OCI-LY1 (cell line): Measurements from ENCODE around the gene STAC3.

Source experiments
- H2AFZ ChIP-seq: fragments of 200-600 bp; sonication (generic), shearing (Covaris generic); 2 replicates; pipeline ENCODE4 v1.6.0; 2014; ENCODE audit warnings: antibody characterized with exemption, mild to moderate bottlenecking, low read length
- H3F3A ChIP-seq: fragments of 200-600 bp; sonication (generic), shearing (Covaris generic); 2 replicates; pipeline ENCODE4 v1.6.0; 2014; ENCODE audit warnings: mild to moderate bottlenecking, antibody characterized with exemption, low read length, moderate library complexity; ENCODE audit not compliant: insufficient read depth
- H3K27ac ChIP-seq: fragments of 200-600 bp; sonication (generic); 2 replicates; pipeline ENCODE4 v1.5.1; 2014; ENCODE audit warnings: low read length, mixed run types, mild to moderate bottlenecking, low read depth; ENCODE audit not compliant: poor library complexity, severe bottlenecking
- H3K27me3 ChIP-seq: fragments of 200-600 bp; sonication (generic); 2 replicates; pipeline ENCODE4 v1.6.0; 2014; ENCODE audit warnings: antibody characterized with exemption, mild to moderate bottlenecking, low read length, moderate library complexity; ENCODE audit not compliant: insufficient read depth
- H3K36me3 ChIP-seq: fragments of 200-600 bp; sonication (generic); 2 replicates; pipeline ENCODE4 v1.6.1; 2014; ENCODE audit warnings: mild to moderate bottlenecking, antibody characterized with exemption, low read length, moderate library complexity, mixed read lengths; ENCODE audit not compliant: insufficient read depth
- H3K4me1 ChIP-seq: fragments of 200-600 bp; sonication (generic); 2 replicates; pipeline ENCODE4 v1.5.1; 2014; ENCODE audit warnings: mild to moderate bottlenecking, low read length, moderate library complexity; ENCODE audit not compliant: insufficient read depth, severe bottlenecking
- H3K4me2 ChIP-seq: fragments of 200-600 bp; sonication (generic), shearing (Covaris generic); 2 replicates; pipeline ENCODE4 v1.6.1; 2014; ENCODE audit warnings: low read length
- H3K4me3 ChIP-seq: fragments of 200-600 bp; sonication (generic); 2 replicates; pipeline ENCODE4 v1.5.1; 2014; ENCODE audit warnings: low read length, low read depth, mild to moderate bottlenecking, mixed read lengths; ENCODE audit not compliant: poor library complexity, severe bottlenecking
- H3K79me2 ChIP-seq: fragments of 200-600 bp; shearing (Covaris generic); 2 replicates; pipeline ENCODE4 v1.6.1; 2016; ENCODE audit warnings: mixed run types, low read length, mixed read lengths; ENCODE audit not compliant: insufficient read depth
- H3K9ac ChIP-seq: fragments of 200-600 bp; sonication (generic), shearing (Covaris generic); 2 replicates; pipeline ENCODE4 v1.6.1; 2014; ENCODE audit warnings: mild to moderate bottlenecking, low read length, mixed read lengths
- H3K9me2 ChIP-seq: fragments of 200-600 bp; sonication (generic), shearing (Covaris generic); 2 replicates; pipeline ENCODE4 v1.6.1; 2014; ENCODE audit warnings: low read depth, mild to moderate bottlenecking, low read length, mixed read lengths
- H3K9me3 ChIP-seq: fragments of 200-600 bp; shearing (Covaris generic); 2 replicates; pipeline ENCODE4 v1.6.1; 2014; ENCODE audit warnings: low read length, mixed read lengths
- H4K20me1 ChIP-seq: fragments of 200-600 bp; sonication (generic), shearing (Covaris generic); 2 replicates; pipeline ENCODE4 v1.6.0; 2016; ENCODE audit warnings: mild to moderate bottlenecking, low read length; ENCODE audit not compliant: insufficient read depth
- CTCF ChIP-seq: fragments of 200-600 bp; sonication (generic), shearing (Covaris generic); IDR thresholded peaks from 2 replicates; pipeline ENCODE4 v1.5.1; 2017; ENCODE audit warnings: mild to moderate bottlenecking, antibody characterized with exemption, low read length, moderate library complexity, mixed read lengths
- EZH2 ChIP-seq: fragments of 200-600 bp; sonication (generic), shearing (Covaris generic); IDR thresholded peaks from 2 replicates; pipeline ENCODE4 v1.8.0; 2017; ENCODE audit warnings: borderline replicate concordance, mixed run types, mild to moderate bottlenecking, antibody characterized with exemption, low read length, moderate library complexity, mixed read lengths

Gene STAC3

GRCh38 chr12:57212701-57213057 lies 38.3 kb downstream of the STAC3 start:
- Histone ChIP-seq H2AFZ (no peak overlapping the region), H3K4me1 (peaks cover 67% of the 10 kb centered on the region), H3K9me2 (no peaks in the 10 kb centered on the region), H3K4me3 (no peak overlapping the region), H3K36me3 (no peaks in the 10 kb centered on the region), H3K27ac (no peak overlapping the region), H3K9ac (no peak overlapping the region; the same call in 1 of the 2 replicates), H3K4me2 (no peak overlapping the region; the same call in 1 of the 2 replicates), H3K27me3 (no peaks in the 10 kb centered on the region), H4K20me1 (no peaks in the 10 kb centered on the region), H3K79me2 (no peaks in the 10 kb centered on the region), H3F3A (no peaks in the 10 kb centered on the region), H3K9me3 (no peaks in the 10 kb centered on the region)
- TF ChIP-seq EZH2 (no peak), CTCF (no peak)

- Histone ChIP-seq H3K4me2 (peak overlapping the region; percentile 58; the same call in 1 of the 2 replicates), H3K36me3 (no peaks in the 10 kb centered on the region)
Observed at GRCh38 chr12:57211791-57212700, 38.9 kb downstream of the STAC3 start.

More at GRCh38 chr12:57211791-57212700, 38.9 kb downstream of the STAC3 start:
- H3K27ac ChIP-seq = peak overlapping the region; percentile 50
- H4K20me1 ChIP-seq = no peaks in the 10 kb centered on the region
- peak overlapping the region; percentile 16; the same call in 1 of the 2 replicates for H3K9ac ChIP-seq
- TF ChIP-seq EZH2 (no peak), CTCF (peak; percentile 21)
- H2AFZ ChIP-seq = no peak overlapping the region
- H3K79me2 ChIP-seq = no peaks in the 10 kb centered on the region
- H3K4me3 ChIP-seq = peak overlapping the region; percentile 44
- H3K9me3 ChIP-seq = no peaks in the 10 kb centered on the region
- no peaks in the 10 kb centered on the region for H3K27me3 ChIP-seq
- H3K4me1 ChIP-seq = peaks cover 62% of the 10 kb centered on the region
- H3K9me2 ChIP-seq = no peaks in the 10 kb centered on the region
- no peaks in the 10 kb centered on the region for H3F3A ChIP-seq
